ENCODE data around the gene FAM83G.
"Not testable (repeated sequence)": the region's sequence is repeated elsewhere in the genome, so short reads cannot be mapped to it uniquely, and the experiment has no call there.

Gene FAM83G

GRCh38 chr17:18968345-18968744 lies 36.2 kb downstream of the FAM83G start:
- no peak for DNase-seq (ENCODE audit: low spot score)

GRCh38 chr17:18967916-18968315 lies 36.6 kb downstream of the FAM83G start:
- no peak for DNase-seq (ENCODE audit: low spot score)

GRCh38 chr17:18966831-18967624 lies 37.5 kb downstream of the FAM83G start:
- no peak for DNase-seq (ENCODE audit: low spot score)

GRCh38 chr17:18965530-18966236 lies 38.9 kb downstream of the FAM83G start:
- no peak for DNase-seq (ENCODE audit: low spot score)

- DNase-seq (ENCODE audit: low spot score): no peak
Measured at GRCh38 chr17:18964550-18964949, 40.0 kb downstream of the FAM83G start.

GRCh38 chr17:18964018-18964351 lies 40.6 kb downstream of the FAM83G start:
- DNase-seq (ENCODE audit: low spot score): no peak

GRCh38 chr17:18963126-18964017 lies 41.2 kb downstream of the FAM83G start:
- no peak for DNase-seq (ENCODE audit: low spot score)

GRCh38 chr17:18962494-18962815 lies 42.1 kb downstream of the FAM83G start:
- no peak for DNase-seq (ENCODE audit: low spot score)

- no peak for DNase-seq (ENCODE audit: low spot score)
Measured at GRCh38 chr17:18961634-18962493, 42.7 kb downstream of the FAM83G start.

- DNase-seq (ENCODE audit: low spot score): peak; percentile 74
Measured at GRCh38 chr17:18960803-18961511, 43.6 kb downstream of the FAM83G start.

- DNase-seq (ENCODE audit: low spot score): no peak
Measured at GRCh38 chr17:18960241-18960665, 44.3 kb downstream of the FAM83G start.

- no peak for DNase-seq (ENCODE audit: low spot score)
Measured at GRCh38 chr17:18959845-18960240, 44.7 kb downstream of the FAM83G start.

- no peak for DNase-seq (ENCODE audit: low spot score)
Measured at GRCh38 chr17:18959071-18959844, 45.3 kb downstream of the FAM83G start.

GRCh38 chr17:18958611-18959010 lies 46.0 kb downstream of the FAM83G start:
- no peak for DNase-seq (ENCODE audit: low spot score)

GRCh38 chr17:18957831-18958230 lies 46.7 kb downstream of the FAM83G start:
- no peak for DNase-seq (ENCODE audit: low spot score)

GRCh38 chr17:18956581-18956980 lies 48.0 kb downstream of the FAM83G start:
- DNase-seq (ENCODE audit: low spot score): no peak

GRCh38 chr17:18956021-18956420 lies 48.5 kb downstream of the FAM83G start:
- DNase-seq (ENCODE audit: low spot score): not testable (repeated sequence)

- DNase-seq (ENCODE audit: low spot score): no peak
Measured at GRCh38 chr17:18955009-18955408, 49.6 kb downstream of the FAM83G start.

- DNase-seq (ENCODE audit: low spot score): peak; percentile 4
Measured at GRCh38 chr17:18954321-18954720, 50.2 kb downstream of the FAM83G start.

GRCh38 chr17:18953231-18953728 lies 51.3 kb downstream of the FAM83G start:
- DNase-seq (ENCODE audit: low spot score): no peak
